Hair follicle dermal papilla cell (primary cell): ENCODE measurements around the gene NDST1. TPM values are rescaled to one million over a fixed set of nuclear protein-coding genes. Genes with fewer than 3 reads are reported as not detected.

Experiments used
- total RNA-seq: library from RNA; depleted of rRNA; stranded (reverse); fragments of >200 nt; gene quantifications from 2 replicates; pipeline ENCODE4 v1.2.3, GENCODE V29; 2012

The NDST1 gene
- total RNA-seq = 166 and 188 TPM in 2 replicates

DNA sequence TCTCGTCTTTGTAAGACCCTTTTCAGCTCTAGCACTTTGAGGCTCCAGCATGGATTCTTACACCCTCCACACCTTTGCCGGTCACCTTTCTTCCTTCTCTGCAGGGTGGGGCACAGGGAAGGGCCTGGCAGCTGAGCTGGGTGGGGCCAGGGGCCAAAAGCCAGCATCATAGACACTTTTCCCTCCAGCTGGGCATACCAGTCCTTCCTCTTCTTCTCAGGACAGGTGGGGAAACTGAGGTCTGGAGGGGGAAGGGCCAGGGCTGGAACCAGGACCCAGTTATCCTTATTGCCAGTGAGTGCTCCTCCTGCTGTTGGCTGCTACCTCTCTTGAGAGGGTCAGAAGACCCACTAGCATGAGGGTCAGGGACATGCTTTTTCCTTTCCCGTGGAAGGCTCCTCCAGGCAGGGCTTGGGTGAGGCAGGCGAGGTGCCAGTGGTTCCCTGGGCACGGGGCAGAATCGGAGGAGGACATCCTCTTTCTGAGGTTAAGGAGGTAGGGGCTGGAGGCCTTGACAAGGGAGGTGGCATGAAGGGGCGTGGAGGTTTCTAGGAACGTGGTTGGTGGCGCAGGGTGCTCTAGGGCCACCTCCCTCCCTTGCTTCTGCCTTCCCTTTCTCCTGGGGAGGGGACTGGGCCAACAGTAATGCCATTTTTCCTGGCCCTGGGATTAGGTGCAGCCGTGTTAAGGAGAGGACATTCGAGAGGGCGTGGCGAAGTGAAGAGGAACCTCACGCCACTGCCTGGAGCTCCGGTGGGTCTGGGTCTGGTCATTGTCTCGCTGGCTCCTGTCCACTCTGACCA lies at the start of gene NDST1:
NDST1 (plus strand) TSS at position 658 of the 803 bp plus-strand sequence. CDS start 13,124 bp downstream, outside the sequence.

Other genes starting within 250 kb of the NDST1 start
- 0.65 and 0.73 TPM in 2 replicates for gene CAMK2A, start 218.4 kb upstream of the NDST1 start, total RNA-seq
- 9.4 and 12.0 TPM in 2 replicates for gene ARSI, start 205.2 kb upstream of the NDST1 start, total RNA-seq
- gene TCOF1, start 150.4 kb upstream of the NDST1 start, total RNA-seq = 19.2 and 23.9 TPM in 2 replicates
- gene CD74, start 95.2 kb upstream of the NDST1 start, total RNA-seq = 6.6 and 13.3 TPM in 2 replicates
- gene RPS14, start 58.4 kb upstream of the NDST1 start, total RNA-seq = 1,105 and 1,795 TPM in 2 replicates
- 1.9 and 2.7 TPM in 2 replicates for gene SYNPO, start 132.5 kb downstream of the NDST1 start, total RNA-seq
- 1.3 and 1.5 TPM in 2 replicates for gene MYOZ3, start 153.1 kb downstream of the NDST1 start, total RNA-seq
- gene RBM22, start 192.9 kb downstream of the NDST1 start, total RNA-seq = 30.8 and 32.5 TPM in 2 replicates